Measurements from ENCODE around the gene OPRD1.
A peak's percentile ranks its signal among the peaks of the same experiment; 100 is the strongest.

OPRD1 gene

DNA sequence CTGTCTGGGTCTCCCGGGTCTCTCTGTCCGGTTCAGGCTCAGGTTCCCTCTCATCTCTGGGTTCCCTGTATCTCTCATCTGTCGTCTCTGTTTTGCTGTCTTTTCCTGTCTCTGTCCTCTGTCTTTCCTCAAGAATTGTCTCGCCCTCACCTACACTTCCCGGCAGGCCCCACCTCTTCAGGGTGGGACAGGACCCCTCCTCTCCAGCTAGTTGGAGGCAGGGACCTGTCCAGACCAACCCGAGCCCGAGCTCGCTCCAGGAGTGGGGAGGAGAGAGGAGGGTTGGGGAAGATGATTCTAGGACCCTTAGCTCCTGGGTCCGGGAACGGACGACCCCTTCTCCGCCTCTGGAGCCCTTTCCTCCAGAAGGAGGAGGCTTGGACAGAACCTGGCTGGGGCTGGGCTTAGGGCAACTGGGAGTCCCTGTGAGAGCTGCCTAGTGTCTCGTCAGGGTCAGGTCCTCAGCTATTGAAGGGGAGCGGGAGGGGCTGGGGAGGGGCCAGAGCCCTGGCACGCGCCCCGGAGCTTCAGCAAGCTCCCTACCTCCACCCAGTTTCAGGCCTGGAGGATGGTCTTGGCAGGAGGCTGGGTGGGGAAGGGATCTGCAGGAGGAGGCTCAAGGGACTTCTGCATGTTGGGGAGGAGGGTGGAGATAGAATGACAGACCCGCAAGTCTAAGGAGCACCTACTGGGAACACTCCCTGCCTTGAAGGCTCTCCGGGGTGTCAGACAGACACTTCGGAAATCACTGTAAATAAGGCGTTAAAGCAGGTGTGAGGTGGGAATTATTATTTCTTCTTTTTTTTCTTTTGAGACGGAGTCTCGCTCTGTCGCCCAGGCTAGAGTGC lies 76.1 kb downstream of the OPRD1 start:
- no peak for DNase-seq (ENCODE audit: extremely low read depth, low read depth)
- TF ChIP-seq CTCF (IDR thresholded peaks at IDR 0.05; ENCODE audit: low read depth, low read length) = no peak

GRCh38 chr1:28888915-28889314 lies 76.9 kb downstream of the OPRD1 start:
- TF ChIP-seq CTCF (IDR thresholded peaks at IDR 0.05; ENCODE audit: low read depth, low read length) = no peak
- no peak for DNase-seq (ENCODE audit: extremely low read depth, low read depth)

GRCh38 chr1:28889357-28889756 lies 77.4 kb downstream of the OPRD1 start:
- TF ChIP-seq CTCF (IDR thresholded peaks at IDR 0.05; ENCODE audit: low read depth, low read length) = no peak
- DNase-seq (ENCODE audit: extremely low read depth, low read depth) = no peak

GRCh38 chr1:28890435-28890834 lies 78.5 kb downstream of the OPRD1 start:
- no peak for TF ChIP-seq CTCF (IDR thresholded peaks at IDR 0.05; ENCODE audit: low read depth, low read length)

GRCh38 chr1:28890836-28891235 lies 78.9 kb downstream of the OPRD1 start:
- no peak for TF ChIP-seq CTCF (IDR thresholded peaks at IDR 0.05; ENCODE audit: low read depth, low read length)
- no peak for DNase-seq (ENCODE audit: extremely low read depth, low read depth)

More at GRCh38 chr1:28890435-28890834, 78.5 kb downstream of the OPRD1 start:
- no peak for DNase-seq (ENCODE audit: extremely low read depth, low read depth)

DNA sequence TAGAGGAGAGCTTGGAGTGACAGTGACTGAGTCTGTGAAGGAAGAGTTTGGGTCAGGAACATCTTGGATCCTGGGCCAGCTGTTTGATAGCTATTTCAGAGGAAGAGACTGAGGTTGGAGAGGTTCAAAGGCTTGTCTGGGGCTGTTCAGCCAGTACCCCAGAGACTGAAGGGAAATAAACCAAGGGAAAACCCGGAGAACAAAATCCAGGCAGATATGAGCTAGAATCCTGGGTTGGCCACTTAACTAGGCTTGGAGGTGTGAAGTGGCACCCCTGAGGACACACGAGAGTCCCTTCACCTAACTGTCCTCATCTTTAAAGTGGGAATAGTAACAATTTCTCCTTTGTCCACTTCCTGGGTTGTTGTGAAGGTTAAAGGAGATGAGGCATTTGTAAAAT lies 79.3 kb downstream of the OPRD1 start:
- DNase-seq (ENCODE audit: extremely low read depth, low read depth) = no peak
- TF ChIP-seq CTCF (IDR thresholded peaks at IDR 0.05; ENCODE audit: low read depth, low read length) = no peak

- DNase-seq (ENCODE audit: extremely low read depth, low read depth) = peak; percentile 36
- TF ChIP-seq CTCF (IDR thresholded peaks at IDR 0.05; ENCODE audit: low read depth, low read length) = peak; percentile 57
Measured at GRCh38 chr1:28893403-28894102, 81.6 kb downstream of the OPRD1 start.
